PC-3 (cell line): ENCODE measurements around the gene HNRNPH2. TPM values are rescaled to one million over a fixed set of nuclear protein-coding genes. Genes with fewer than 3 reads are reported as not detected.
A peak's percentile ranks its signal among the peaks of the same experiment; 100 is the strongest.

ENCODE experiments used
- ATAC-seq: fragments of 200-7000 bp; cut with Tn5 transposase; 2 replicates; pipeline ENCODE4 v1.9.1; 2020; ENCODE audit warnings: mild to moderate bottlenecking, moderate library complexity
- BruUV-seq: library from RNA; stranded (reverse); fragments of 400-500 nt; replicated peaks from 2 replicates; lab custom pipeline; 2021; lab: Mats Ljungman, UMichigan
- CTCF ChIA-PET: fragments of 300-600 bp; sonication (Branson Sonifier 250); formaldehyde crosslinking; loops from one replicate; lab custom pipeline; 2022; ENCODE audit warnings: antibody characterized with exemption; lab: Charles Lee
- POLR2A ChIA-PET: fragments of 300-600 bp; sonication (Branson Sonifier 250); formaldehyde crosslinking; loops from one replicate; lab custom pipeline; 2022; ENCODE audit warnings: antibody characterized with exemption; ENCODE audit not compliant: unreplicated experiment; lab: Charles Lee
- DNase-seq: peaks from one replicate; pipeline ENCODE4 v3.0.0-alpha.2; 2015
- H2AFZ ChIP-seq: fragments of 300-600 bp; sonication (generic); 2 replicates; pipeline ENCODE4 v1.6.0; 2016; ENCODE audit warnings: antibody characterized with exemption, low read length
- H3F3A ChIP-seq: fragments of 300-600 bp; sonication (generic); one replicate; pipeline ENCODE4 v1.6.0; 2017; ENCODE audit warnings: antibody characterized with exemption, low read length, control low read depth, mild to moderate bottlenecking; ENCODE audit not compliant: unreplicated experiment
- H3K27ac ChIP-seq: fragments of 300-600 bp; sonication (generic); 2 replicates; pipeline ENCODE4 v1.5.1; 2016; ENCODE audit warnings: mild to moderate bottlenecking, low read length
- H3K27me3 ChIP-seq: fragments of 300-600 bp; sonication (generic); 2 replicates; pipeline ENCODE4 v1.6.1; 2016; ENCODE audit warnings: low read length, mixed read lengths
- H3K36me3 ChIP-seq: fragments of 300-600 bp; sonication (generic); 2 replicates; pipeline ENCODE4 v1.6.1; 2016; ENCODE audit warnings: low read depth, mixed run types, low read length, mixed read lengths
- H3K4me1 ChIP-seq: fragments of 300-600 bp; sonication (generic); 2 replicates; pipeline ENCODE4 v1.5.1; 2016; ENCODE audit warnings: low read length; ENCODE audit not compliant: insufficient read depth
- H3K4me2 ChIP-seq: fragments of 300-600 bp; sonication (generic); 2 replicates; pipeline ENCODE4 v1.6.0; 2016; ENCODE audit warnings: low read length
- H3K4me3 ChIP-seq: fragments of 300-600 bp; sonication (generic); 2 replicates; pipeline ENCODE4 v1.5.1; 2016; ENCODE audit warnings: mild to moderate bottlenecking, low read length, mixed read lengths
- H3K79me2 ChIP-seq: fragments of 300-600 bp; sonication (generic); 2 replicates; pipeline ENCODE4 v1.6.1; 2017; ENCODE audit warnings: low read length, mixed read lengths
- H3K9ac ChIP-seq: fragments of 300-600 bp; sonication (generic); 2 replicates; pipeline ENCODE4 v1.6.0; 2016; ENCODE audit warnings: mild to moderate bottlenecking, low read length
- H3K9me2 ChIP-seq: fragments of 300-600 bp; sonication (generic); replicated peaks from 2 replicates; pipeline ENCODE4 v1.6.1; 2016; ENCODE audit warnings: mixed run types, low read length, mixed read lengths
- H3K9me3 ChIP-seq: fragments of 300-600 bp; sonication (generic); 2 replicates; pipeline ENCODE4 v1.6.1; 2016; ENCODE audit warnings: low read length, mixed read lengths
- H4K20me1 ChIP-seq: fragments of 300-600 bp; sonication (generic); 2 replicates; pipeline ENCODE4 v1.6.1; 2016; ENCODE audit warnings: low read length, mixed read lengths
- EZH2 ChIP-seq: fragments of 300-600 bp; sonication (generic); IDR thresholded peaks from one replicate; pipeline ENCODE4 v1.6.1; 2017; ENCODE audit warnings: antibody characterized with exemption, mild to moderate bottlenecking, low read length; ENCODE audit not compliant: unreplicated experiment
- EZH2phosphoT487 ChIP-seq: fragments of 300-600 bp; sonication (generic); IDR thresholded peaks from 2 replicates; pipeline ENCODE4 v1.6.1; 2018; ENCODE audit warnings: mild to moderate bottlenecking, antibody characterized with exemption, low read length, borderline replicate concordance
- intact Hi-C: fragments of 100-400 bp; cut with micrococcal nuclease; formaldehyde crosslinking; loops from 2 replicates; pipeline ENCODE4 v1.9.0; 2023
- total RNA-seq: library from RNA; depleted of rRNA; stranded (reverse); fragments of >200 nt; gene quantifications from 2 replicates; pipeline ENCODE4 v1.2.3, GENCODE V29; 2014
- TF ChIP-seq, protein P1 (sequence below): fragments of 300-600 bp; sonication (generic); conservative IDR thresholded peaks from 2 replicates; pipeline ENCODE4 v1.5.1; 2017; ENCODE audit warnings: antibody characterized with exemption, low read depth, mild to moderate bottlenecking, low read length

Gene HNRNPH2
- total RNA-seq, 1 experiment from 2014 or later = 54.8 TPM

DNA sequence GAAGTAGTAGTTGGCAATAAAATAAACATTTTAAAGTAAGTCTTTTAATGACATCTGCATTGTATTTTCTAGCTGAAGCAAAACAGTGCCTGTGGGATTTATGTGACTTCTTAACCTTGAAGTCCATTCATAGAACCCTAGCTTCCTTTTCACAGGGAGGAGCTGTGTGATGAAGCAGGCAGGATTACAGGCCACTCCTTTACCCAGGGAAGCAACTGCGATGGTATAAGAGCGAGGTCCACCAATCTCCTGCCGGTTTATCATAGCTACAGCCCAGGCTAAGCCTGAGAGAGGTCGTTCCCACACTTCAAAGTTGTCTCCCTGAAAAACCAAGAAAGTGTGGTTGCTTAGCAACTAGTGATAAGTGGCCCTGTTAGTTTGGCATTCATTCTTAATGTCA is 10.2 kb upstream of the HNRNPH2 start:
- H3F3A ChIP-seq = no peaks in the 10 kb centered on the region
- peaks cover 14% of the 10 kb centered on the region for H3K79me2 ChIP-seq
- no TSS peak for BruUV-seq
- no peaks in the 10 kb centered on the region for H3K9me2 ChIP-seq
- H2AFZ ChIP-seq = no peak overlapping the region
- H3K27ac ChIP-seq = peak overlapping the region; percentile 36
- intact Hi-C loops = no loop called here
- peak; percentile 68 for ATAC-seq
- H3K4me2 ChIP-seq = no peak overlapping the region
- H3K36me3 ChIP-seq = peaks cover 23% of the 10 kb centered on the region; the same call in 1 of the 2 replicates
- no peak overlapping the region for H3K4me3 ChIP-seq
- H3K9ac ChIP-seq = no peak overlapping the region
- DNase-seq = no peak
- CTCF ChIA-PET = no interaction called here
- peaks cover 12% of the 10 kb centered on the region; the same call in 1 of the 2 replicates for H4K20me1 ChIP-seq
- peaks cover 8% of the 10 kb centered on the region for H3K4me1 ChIP-seq
- H3K27me3 ChIP-seq = no peaks in the 10 kb centered on the region
- POLR2A ChIA-PET = interaction anchor here (0.6 to 0.7 kb wide), 2 partner anchors 468 to 752 kb away, joined by 3 to 10 read pairs; no protein-coding TSS in a partner anchor
- TF ChIP-seq EZH2phosphoT487 (no peak), EZH2 (no peak)
- TF ChIP-seq, protein P1, sequence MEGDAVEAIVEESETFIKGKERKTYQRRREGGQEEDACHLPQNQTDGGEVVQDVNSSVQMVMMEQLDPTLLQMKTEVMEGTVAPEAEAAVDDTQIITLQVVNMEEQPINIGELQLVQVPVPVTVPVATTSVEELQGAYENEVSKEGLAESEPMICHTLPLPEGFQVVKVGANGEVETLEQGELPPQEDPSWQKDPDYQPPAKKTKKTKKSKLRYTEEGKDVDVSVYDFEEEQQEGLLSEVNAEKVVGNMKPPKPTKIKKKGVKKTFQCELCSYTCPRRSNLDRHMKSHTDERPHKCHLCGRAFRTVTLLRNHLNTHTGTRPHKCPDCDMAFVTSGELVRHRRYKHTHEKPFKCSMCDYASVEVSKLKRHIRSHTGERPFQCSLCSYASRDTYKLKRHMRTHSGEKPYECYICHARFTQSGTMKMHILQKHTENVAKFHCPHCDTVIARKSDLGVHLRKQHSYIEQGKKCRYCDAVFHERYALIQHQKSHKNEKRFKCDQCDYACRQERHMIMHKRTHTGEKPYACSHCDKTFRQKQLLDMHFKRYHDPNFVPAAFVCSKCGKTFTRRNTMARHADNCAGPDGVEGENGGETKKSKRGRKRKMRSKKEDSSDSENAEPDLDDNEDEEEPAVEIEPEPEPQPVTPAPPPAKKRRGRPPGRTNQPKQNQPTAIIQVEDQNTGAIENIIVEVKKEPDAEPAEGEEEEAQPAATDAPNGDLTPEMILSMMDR = no peak
- no peaks in the 10 kb centered on the region for H3K9me3 ChIP-seq

DNA sequence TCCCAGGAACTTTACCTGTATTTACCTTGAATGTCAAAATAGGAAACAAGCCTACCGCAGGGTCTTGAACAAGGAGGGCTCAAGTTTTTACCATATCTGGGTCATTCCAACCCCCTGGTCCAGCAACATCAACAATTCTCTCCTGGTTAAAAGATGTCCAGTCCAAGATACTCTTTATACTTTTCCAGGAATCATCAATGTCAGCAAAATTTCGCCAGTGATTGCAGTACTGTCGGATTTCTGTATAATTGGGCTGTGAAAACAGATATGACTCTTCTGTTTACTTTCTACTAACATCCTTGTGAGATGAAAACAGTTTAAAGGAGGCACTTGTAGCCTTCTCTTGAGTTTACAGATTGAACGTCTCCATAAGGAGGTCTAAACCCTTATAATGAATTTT is 9.3 kb upstream of the HNRNPH2 start:
- H3K4me3 ChIP-seq = no peak overlapping the region
- ChIA-PET CTCF (interaction anchor here (0.7 kb wide), 1 partner anchor 762 kb away, joined by 3 read pairs; no protein-coding TSS in a partner anchor), POLR2A (no interaction called here)
- no peak overlapping the region for H3K9ac ChIP-seq
- no peaks in the 10 kb centered on the region for H3K27me3 ChIP-seq
- no peak overlapping the region for H2AFZ ChIP-seq
- H3K4me1 ChIP-seq = no peaks in the 10 kb centered on the region
- no peaks in the 10 kb centered on the region for H3K9me3 ChIP-seq
- ATAC-seq (no peak), DNase-seq (no peak)
- H3K27ac ChIP-seq = no peak overlapping the region
- H3K4me2 ChIP-seq = no peak overlapping the region
- peaks cover 17% of the 10 kb centered on the region; the same call in 1 of the 2 replicates for H3K36me3 ChIP-seq
- no peaks in the 10 kb centered on the region for H3K9me2 ChIP-seq
- H3F3A ChIP-seq = no peaks in the 10 kb centered on the region
- TF ChIP-seq EZH2phosphoT487 (no peak), EZH2 (no peak)
- TF ChIP-seq, protein P1 = no peak
- intact Hi-C loops = no loop called here
- 0 out of 2 replicates have a peak, but pooled peaks cover 6% of the 10 kb centered on the region for H4K20me1 ChIP-seq
- no TSS peak for BruUV-seq
- peaks cover 4% of the 10 kb centered on the region; the same call in 1 of the 2 replicates for H3K79me2 ChIP-seq

DNA sequence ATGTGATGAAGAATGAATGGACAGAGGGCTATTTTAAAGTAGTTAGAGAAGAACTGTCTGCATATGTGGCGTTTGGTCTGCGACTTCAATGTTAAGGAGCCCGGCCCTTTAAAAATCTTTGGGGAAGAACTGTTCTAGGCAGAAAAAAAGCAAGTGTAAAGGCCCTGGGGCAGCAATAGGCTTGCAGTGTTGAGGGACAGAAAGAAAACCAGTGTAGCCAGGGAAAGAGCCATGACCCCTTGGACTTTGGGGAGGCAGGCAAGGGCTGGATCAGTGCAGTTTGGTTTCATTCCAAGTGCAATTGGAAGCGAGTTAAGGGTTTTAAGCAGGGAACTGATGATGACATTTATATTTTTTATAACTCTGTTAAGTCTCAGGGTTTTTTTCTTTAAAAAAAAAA is 8.2 kb upstream of the HNRNPH2 start:
- Histone ChIP-seq H3K27me3 (no peaks in the 10 kb centered on the region), H3F3A (no peaks in the 10 kb centered on the region), H3K4me2 (no peak overlapping the region), H3K36me3 (peaks cover 16% of the 10 kb centered on the region; the same call in 1 of the 2 replicates), H4K20me1 (0 out of 2 replicates have a peak, but pooled peaks cover 6% of the 10 kb centered on the region), H3K9me2 (no peaks in the 10 kb centered on the region), H3K9me3 (no peaks in the 10 kb centered on the region), H2AFZ (no peak overlapping the region), H3K4me1 (no peaks in the 10 kb centered on the region), H3K4me3 (no peak overlapping the region), H3K79me2 (peaks cover 3% of the 10 kb centered on the region), H3K27ac (no peak overlapping the region), H3K9ac (no peak overlapping the region)
- TF ChIP-seq EZH2 = no peak
- TF ChIP-seq, protein P1 = no peak
- no peak for TF ChIP-seq EZH2phosphoT487
- CTCF ChIA-PET = no interaction called here
- ATAC-seq (no peak), DNase-seq (no peak)
- POLR2A ChIA-PET = no interaction called here
- intact Hi-C loops = no loop called here
- no TSS peak for BruUV-seq
